Fibroblast of lung (primary cell): ENCODE results near the gene ADAMTS17. TPM values are rescaled to one million over a fixed set of nuclear protein-coding genes. Genes with fewer than 3 reads are reported as not detected.

Source experiments
- DNase-seq, 2 donors: peaks; one replicate each; pipeline versions ENCODE4 v3.0.0 to v3.0.0-alpha.2; 2010; ENCODE audit warnings: low read depth in 2 of 2
- H2AFZ ChIP-seq: 2 replicates; pipeline ENCODE4 v1.5.1; 2012; ENCODE audit warnings: low read length, control low read depth, inconsistent platforms
- H3K27ac ChIP-seq: 2 replicates; pipeline ENCODE4 v1.5.1; 2011; ENCODE audit warnings: low read length, control low read depth; ENCODE audit not compliant: insufficient read depth
- H3K27me3 ChIP-seq: 2 replicates; pipeline ENCODE4 v1.5.1; 2011; ENCODE audit warnings: mild to moderate bottlenecking, low read length; ENCODE audit not compliant: control insufficient read depth, insufficient read depth
- H3K36me3 ChIP-seq: 2 replicates; pipeline ENCODE4 v1.5.1; 2011; ENCODE audit warnings: low read length; ENCODE audit not compliant: control insufficient read depth, insufficient read depth
- H3K4me1 ChIP-seq: 2 replicates; pipeline ENCODE4 v1.5.1; 2011; ENCODE audit warnings: low read length; ENCODE audit not compliant: control insufficient read depth, insufficient read depth; ENCODE audit errors: extremely low read depth
- H3K4me2 ChIP-seq: 2 replicates; pipeline ENCODE4 v1.5.1; 2011; ENCODE audit warnings: low read length, control low read depth; ENCODE audit not compliant: insufficient read depth; ENCODE audit errors: extremely low read depth
- H3K4me3 ChIP-seq, 4 experiments: fragments of 200-600 bp in 1 of 4; sonication (generic) in 1 of 4; replicated peaks in 1 of 4; 2 replicates each; pipeline ENCODE4 v1.5.1; 2011 to 2016; ENCODE audit warnings: low read length in 4 of 4, low read depth in 3 of 4, mild to moderate bottlenecking in 3 of 4, control low read depth in 2 of 4, inconsistent platforms in 1 of 4, mixed read lengths in 1 of 4; ENCODE audit not compliant: insufficient read depth in 1 of 4; ENCODE audit errors: control extremely low read depth in 1 of 4
- H3K79me2 ChIP-seq: 2 replicates; pipeline ENCODE4 v1.5.1; 2012; ENCODE audit warnings: mild to moderate bottlenecking, low read length, inconsistent platforms; ENCODE audit not compliant: control insufficient read depth, insufficient read depth
- H3K9ac ChIP-seq: 2 replicates; pipeline ENCODE4 v1.5.1; 2011; ENCODE audit warnings: mild to moderate bottlenecking, low read length, control low read depth; ENCODE audit not compliant: insufficient read depth
- H3K9me3 ChIP-seq: 2 replicates; pipeline ENCODE4 v1.5.1; 2012; ENCODE audit warnings: low read depth, low read length; ENCODE audit not compliant: control insufficient read depth, insufficient read depth
- H4K20me1 ChIP-seq: 2 replicates; pipeline ENCODE4 v1.5.1; 2011; ENCODE audit warnings: low read length; ENCODE audit not compliant: control insufficient read depth, insufficient read depth; ENCODE audit errors: extremely low read depth
- CTCF ChIP-seq, 2 donors: IDR thresholded peaks in 1 of 2; conservative IDR thresholded peaks in 1 of 2; 1 replicate in 1 of 2; 2 replicates in 1 of 2; pipeline ENCODE4 v1.5.1; 2011 to 2012; ENCODE audit warnings: low read length in 2 of 2, control low read depth in 1 of 2, inconsistent platforms in 1 of 2, low read depth in 1 of 2, mild to moderate bottlenecking in 1 of 2
- EZH2 ChIP-seq: IDR thresholded peaks from 2 replicates; pipeline ENCODE4 v1.5.1; 2012; ENCODE audit warnings: low read length, control low read depth, mild to moderate bottlenecking; ENCODE audit errors: missing control alignments
- polyA plus RNA-seq, 2 donors: library from polyadenylated mRNA; depleted of rRNA in 1 of 2; stranded (reverse) in 1 of 2; unstranded in 1 of 2; fragments of >200 nt; gene quantifications; 2 replicates each; pipeline ENCODE4 v1.2.1, GENCODE V29; 2011 to 2012; ENCODE audit warnings: missing spikeins in 1 of 2
- total RNA-seq: library from RNA; depleted of rRNA; stranded (reverse); fragments of >200 nt; gene quantifications from 2 replicates; pipeline ENCODE4 v1.2.1, GENCODE V29; 2014

The ADAMTS17 gene
- total and polyA plus RNA-seq, 2 donors (not counting 1 experiment from before 2014, with no cell fraction given), result 0.09 to 0.17 TPM

DNA sequence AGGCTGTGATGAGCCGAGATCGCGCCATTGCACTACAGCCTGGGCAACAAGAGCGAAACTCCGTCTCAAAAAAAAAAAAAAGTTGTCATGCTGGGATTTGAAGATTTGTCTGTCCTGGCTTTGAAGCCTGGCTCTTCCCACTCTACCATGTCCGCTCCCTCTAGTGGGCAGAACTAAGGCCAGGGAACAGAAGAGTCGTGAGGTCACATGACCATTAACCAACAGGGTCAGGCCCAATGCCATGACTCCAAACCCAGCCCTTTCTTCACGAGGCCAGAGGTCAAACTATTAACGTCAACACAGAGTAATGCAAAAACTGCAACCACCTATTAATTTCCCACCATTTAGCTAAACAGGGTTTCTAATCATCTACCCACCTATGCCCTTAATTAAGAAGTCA, 212.1 kb downstream of the ADAMTS17 start:
- Histone ChIP-seq H4K20me1 (no peaks in the 10 kb centered on the region), H3K4me3 (no peak overlapping the region), H3K4me2 (no peak overlapping the region), H3K27ac (no peak overlapping the region), H2AFZ (no peak overlapping the region), H3K27me3 (no peaks in the 10 kb centered on the region), H3K9ac (no peak overlapping the region), H3K36me3 (no peaks in the 10 kb centered on the region), H3K9me3 (no peaks in the 10 kb centered on the region), H3K79me2 (no peaks in the 10 kb centered on the region), H3K4me1 (no peaks in the 10 kb centered on the region)
- TF ChIP-seq CTCF (conservative IDR thresholded peaks at IDR 0.05 in 1 of 2, IDR thresholded peaks at IDR 0.05 in 1 of 2; ENCODE audit: low read depth in 1 of 2, low read length in 2 of 2) (no peak), EZH2 (no peak)
- DNase-seq, result no peak

DNA sequence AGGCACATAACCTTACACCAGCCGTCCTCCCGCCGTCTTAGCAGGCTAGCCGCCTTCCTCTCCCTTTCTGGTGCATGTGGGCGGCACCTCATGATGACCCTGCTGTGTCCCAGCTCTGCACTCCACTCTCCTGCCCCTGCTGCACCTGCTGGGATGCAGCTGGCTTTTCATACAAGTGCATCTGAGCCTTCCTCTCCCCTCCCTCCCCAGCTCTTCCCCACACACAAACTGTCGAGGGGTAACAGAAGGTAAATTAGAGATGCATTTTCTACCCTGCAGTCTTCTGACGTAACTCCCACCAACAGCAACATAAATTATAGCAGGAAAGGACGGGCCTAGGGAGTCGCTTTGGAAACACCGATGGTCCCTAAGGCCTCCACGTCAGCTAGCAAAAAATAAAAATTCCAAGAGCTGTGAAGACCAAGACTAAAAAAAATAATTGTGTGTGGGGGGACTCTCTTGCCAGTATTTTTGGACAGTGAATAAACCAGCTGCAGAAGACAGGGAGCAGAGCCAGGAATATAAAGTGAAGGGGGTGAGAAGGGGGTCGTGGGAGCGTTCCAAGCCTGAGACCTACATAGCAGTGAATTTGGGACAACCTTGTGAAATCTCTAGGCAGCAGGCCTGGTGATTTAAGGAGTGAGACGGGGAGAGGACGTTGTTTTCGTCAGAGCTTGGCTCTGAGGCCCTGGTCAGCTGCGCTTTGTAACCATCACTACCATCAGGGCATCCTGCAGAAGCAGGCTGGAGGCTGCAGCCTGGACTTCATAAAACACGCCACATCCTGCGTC, 216.2 kb downstream of the ADAMTS17 start:
- H3K9ac ChIP-seq, result no peak overlapping the region
- H3K9me3 ChIP-seq, result no peaks in the 10 kb centered on the region
- H3K36me3 ChIP-seq, result no peaks in the 10 kb centered on the region
- H3K4me1 ChIP-seq, result no peaks in the 10 kb centered on the region
- H3K79me2 ChIP-seq, result no peaks in the 10 kb centered on the region
- no peak overlapping the region for H3K4me2 ChIP-seq
- DNase-seq, result peak in 1 of 2 donors; percentile 93
- no peaks in the 10 kb centered on the region for H3K27me3 ChIP-seq
- no peaks in the 10 kb centered on the region for H4K20me1 ChIP-seq
- TF ChIP-seq EZH2 (no peak), CTCF (conservative IDR thresholded peaks at IDR 0.05 in 1 of 2, IDR thresholded peaks at IDR 0.05 in 1 of 2; ENCODE audit: low read depth in 1 of 2, low read length in 2 of 2) (no peak)
- no peak overlapping the region for H3K4me3 ChIP-seq
- H3K27ac ChIP-seq, result no peak overlapping the region
- H2AFZ ChIP-seq, result no peak overlapping the region

GRCh38 chr15:100124936-100125335, 216.8 kb downstream of the ADAMTS17 start:
- Histone ChIP-seq H3K4me1 (no peaks in the 10 kb centered on the region), H3K9me3 (no peaks in the 10 kb centered on the region), H3K9ac (no peak overlapping the region), H3K27ac (no peak overlapping the region), H2AFZ (no peak overlapping the region), H4K20me1 (no peaks in the 10 kb centered on the region), H3K36me3 (no peaks in the 10 kb centered on the region), H3K4me2 (no peak overlapping the region), H3K4me3 (no peak overlapping the region), H3K27me3 (no peaks in the 10 kb centered on the region), H3K79me2 (no peaks in the 10 kb centered on the region)
- DNase-seq, result no peak
- TF ChIP-seq CTCF (conservative IDR thresholded peaks at IDR 0.05 in 1 of 2, IDR thresholded peaks at IDR 0.05 in 1 of 2; ENCODE audit: low read depth in 1 of 2, low read length in 2 of 2) (no peak), EZH2 (no peak)
